ENCODE results near the gene RBL1.

The RBL1 gene

GRCh38 chr20:36951198-36951978, 144.4 kb downstream of the RBL1 start, which contains the start of gene SAMHD1:
Gene SAMHD1, minus strand, starts transcription at chr20:36951708. Its CDS starts 65 bp downstream, at chr20:36951643.
- peak; percentile 89 for DNase-seq (ENCODE audit: low read depth, low spot score)

- no peak for DNase-seq (ENCODE audit: low read depth, low spot score)
These were observed 145.2 kb downstream of the RBL1 start for GRCh38 chr20:36950414-36951197.

Data from smooth muscle cell of the brain vasculature (primary cell).